Spinal cord (tissue), 10 donors: ENCODE results near the gene HHATL. TPM values are rescaled to one million over a fixed set of nuclear protein-coding genes. Genes with fewer than 3 reads are reported as not detected.
A peak's percentile ranks its signal among the peaks of the same experiment; 100 is the strongest.

Source experiments
- DNase-seq, 6 donors: peaks; one replicate each; pipeline versions ENCODE4 v3.0.0 to v3.0.0-alpha.2; 2013 to 2015; ENCODE audit warnings: low spot score in 6 of 6, low read depth in 4 of 6
- H3K27ac ChIP-seq: one replicate; pipeline ENCODE4 v1.5.1; 2013; ENCODE audit warnings: low read depth, low read length, control low read depth
- H3K27me3 ChIP-seq: one replicate; pipeline ENCODE4 v1.6.1; 2013; ENCODE audit warnings: low read length; ENCODE audit not compliant: control insufficient read depth, insufficient read depth
- H3K36me3 ChIP-seq: one replicate; pipeline ENCODE4 v1.6.1; 2013; ENCODE audit warnings: low read length; ENCODE audit not compliant: control insufficient read depth, insufficient read depth
- H3K4me1 ChIP-seq: one replicate; pipeline ENCODE4 v1.6.1; 2013; ENCODE audit warnings: low read length; ENCODE audit not compliant: control insufficient read depth, insufficient read depth
- H3K4me3 ChIP-seq: one replicate; pipeline ENCODE4 v1.5.1; 2013; ENCODE audit warnings: low read depth, low read length, control low read depth
- H3K9me3 ChIP-seq: one replicate; pipeline ENCODE4 v1.6.1; 2013; ENCODE audit warnings: low read length; ENCODE audit not compliant: control insufficient read depth, insufficient read depth
- WGBS: methylation state at CpG from one replicate; pipeline ENCODE4 v1.1.5; 2013; ENCODE audit warnings: missing lambda C conversion rate; ENCODE audit not compliant: insufficient coverage; 5-methylcytosine and 5-hydroxymethylcytosine counted together
- polyA plus RNA-seq, 2 donors: library from polyadenylated mRNA; unstranded; fragments of 120-200 nt; gene quantifications; one replicate each; pipeline ENCODE4 v1.2.1, GENCODE V29; 2013; ENCODE audit not compliant: insufficient read length in 2 of 2
- total RNA-seq, 2 donors: library from RNA; depleted of rRNA in 1 of 2; stranded (reverse); fragments of 120-200 nt in 1 of 2; fragments of >200 nt in 1 of 2; gene quantifications; one replicate each; pipeline versions ENCODE4 v1.2.3 to v1.2.4, GENCODE V29; 2013 to 2014
- donor health status: healthy.

HHATL gene
- total and polyA plus RNA-seq, 4 donors, result 2.1 to 7.2 (median 3.5) TPM

- no peaks in the 10 kb centered on the region for H3K9me3 ChIP-seq
- 86% methylated on average over 6 of the region's 8 CpGs for WGBS
- no peaks in the 10 kb centered on the region for H3K27me3 ChIP-seq
- no peak for DNase-seq
- no peak overlapping the region for H3K27ac ChIP-seq
- H3K36me3 ChIP-seq, result peaks cover 5% of the 10 kb centered on the region
- H3K4me1 ChIP-seq, result peaks cover 4% of the 10 kb centered on the region
- no peak overlapping the region for H3K4me3 ChIP-seq
Measured at GRCh38 chr3:42707620-42708355, 5.2 kb upstream of the HHATL start.

- Histone ChIP-seq H3K4me1 (peaks cover 12% of the 10 kb centered on the region), H3K4me3 (no peak overlapping the region), H3K36me3 (peaks cover 12% of the 10 kb centered on the region), H3K27ac (no peak overlapping the region), H3K9me3 (no peaks in the 10 kb centered on the region), H3K27me3 (no peaks in the 10 kb centered on the region)
- WGBS, result 77% methylated on average over 5 of the region's 7 CpGs
- DNase-seq, result no peak
Measured at GRCh38 chr3:42706721-42707619, 4.4 kb upstream of the HHATL start.

- H3K4me3 ChIP-seq, result no peak overlapping the region
- DNase-seq, result no peak
- whole genome bisulfite sequencing, result 87% methylated on average over 8 of the region's 10 CpGs
Measured at GRCh38 chr3:42705962-42706585, 3.5 kb upstream of the HHATL start.

GRCh38 chr3:42705058-42705767, 2.6 kb upstream of the HHATL start:
- no peak overlapping the region for H3K27ac ChIP-seq
- H3K4me1 ChIP-seq, result peaks cover 22% of the 10 kb centered on the region
- H3K4me3 ChIP-seq, result no peak overlapping the region
- H3K36me3 ChIP-seq, result peaks cover 13% of the 10 kb centered on the region
- no peak for DNase-seq
- 86% methylated on average over 7 of the region's 7 CpGs for WGBS
- H3K9me3 ChIP-seq, result no peaks in the 10 kb centered on the region
- H3K27me3 ChIP-seq, result no peaks in the 10 kb centered on the region

More at GRCh38 chr3:42705962-42706585, 3.5 kb upstream of the HHATL start:
- no peaks in the 10 kb centered on the region for H3K9me3 ChIP-seq
- H3K27ac ChIP-seq, result no peak overlapping the region
- H3K36me3 ChIP-seq, result peaks cover 13% of the 10 kb centered on the region
- H3K27me3 ChIP-seq, result no peaks in the 10 kb centered on the region
- H3K4me1 ChIP-seq, result peaks cover 21% of the 10 kb centered on the region

GRCh38 chr3:42704136-42704841, 1.7 kb upstream of the HHATL start:
- DNase-seq, result no peak

GRCh38 chr3:42703695-42704025, 1.1 kb upstream of the HHATL start:
- H3K4me3 ChIP-seq, result no peak overlapping the region
- no peak for DNase-seq
- H3K27me3 ChIP-seq, result no peaks in the 10 kb centered on the region
- no peaks in the 10 kb centered on the region for H3K9me3 ChIP-seq
- peaks cover 13% of the 10 kb centered on the region for H3K36me3 ChIP-seq
- H3K4me1 ChIP-seq, result peaks cover 22% of the 10 kb centered on the region
- H3K27ac ChIP-seq, result no peak overlapping the region
- whole genome bisulfite sequencing, result no CpG with 5 or more reads among the region's 5 CpGs

More at GRCh38 chr3:42704136-42704841, 1.7 kb upstream of the HHATL start:
- WGBS, result 85% methylated on average over 8 of the region's 8 CpGs
- Histone ChIP-seq H3K27ac (no peak overlapping the region), H3K27me3 (no peaks in the 10 kb centered on the region), H3K4me1 (peaks cover 22% of the 10 kb centered on the region), H3K36me3 (peaks cover 13% of the 10 kb centered on the region), H3K4me3 (no peak overlapping the region), H3K9me3 (no peaks in the 10 kb centered on the region)

- H3K4me1 ChIP-seq, result peaks cover 22% of the 10 kb centered on the region
- H3K27me3 ChIP-seq, result no peaks in the 10 kb centered on the region
- no peak overlapping the region for H3K27ac ChIP-seq
- peaks cover 10% of the 10 kb centered on the region for H3K36me3 ChIP-seq
- DNase-seq, result no peak
- H3K9me3 ChIP-seq, result no peaks in the 10 kb centered on the region
- 76% methylated on average over 6 of the region's 6 CpGs for WGBS
- H3K4me3 ChIP-seq, result no peak overlapping the region
Measured at GRCh38 chr3:42702982-42703694, 540 bp upstream of the HHATL start.

- Histone ChIP-seq H3K36me3 (peaks cover 10% of the 10 kb centered on the region), H3K4me3 (no peak overlapping the region), H3K27ac (no peak overlapping the region), H3K27me3 (no peaks in the 10 kb centered on the region), H3K9me3 (no peaks in the 10 kb centered on the region), H3K4me1 (peaks cover 22% of the 10 kb centered on the region)
- DNase-seq, result peak in 1 of 6 donors; percentile 37
- WGBS, result 52% methylated on average over 14 of the region's 15 CpGs
Measured at GRCh38 chr3:42701371-42702065, 1.1 kb downstream of the HHATL start.
